Brain pericyte (primary cell): ENCODE results near the gene C10orf95.

ENCODE experiments used
- DNase-seq: peaks from one replicate; pipeline ENCODE4 v3.0.0-alpha.2; 2012; ENCODE audit warnings: low read depth, low spot score

C10orf95 gene

GRCh38 chr10:102434394-102435132 is 16.8 kb downstream of the C10orf95 start:
- DNase-seq: no peak

- no peak for DNase-seq
Measured at GRCh38 chr10:102433619-102434046, 17.7 kb downstream of the C10orf95 start.

DNA sequence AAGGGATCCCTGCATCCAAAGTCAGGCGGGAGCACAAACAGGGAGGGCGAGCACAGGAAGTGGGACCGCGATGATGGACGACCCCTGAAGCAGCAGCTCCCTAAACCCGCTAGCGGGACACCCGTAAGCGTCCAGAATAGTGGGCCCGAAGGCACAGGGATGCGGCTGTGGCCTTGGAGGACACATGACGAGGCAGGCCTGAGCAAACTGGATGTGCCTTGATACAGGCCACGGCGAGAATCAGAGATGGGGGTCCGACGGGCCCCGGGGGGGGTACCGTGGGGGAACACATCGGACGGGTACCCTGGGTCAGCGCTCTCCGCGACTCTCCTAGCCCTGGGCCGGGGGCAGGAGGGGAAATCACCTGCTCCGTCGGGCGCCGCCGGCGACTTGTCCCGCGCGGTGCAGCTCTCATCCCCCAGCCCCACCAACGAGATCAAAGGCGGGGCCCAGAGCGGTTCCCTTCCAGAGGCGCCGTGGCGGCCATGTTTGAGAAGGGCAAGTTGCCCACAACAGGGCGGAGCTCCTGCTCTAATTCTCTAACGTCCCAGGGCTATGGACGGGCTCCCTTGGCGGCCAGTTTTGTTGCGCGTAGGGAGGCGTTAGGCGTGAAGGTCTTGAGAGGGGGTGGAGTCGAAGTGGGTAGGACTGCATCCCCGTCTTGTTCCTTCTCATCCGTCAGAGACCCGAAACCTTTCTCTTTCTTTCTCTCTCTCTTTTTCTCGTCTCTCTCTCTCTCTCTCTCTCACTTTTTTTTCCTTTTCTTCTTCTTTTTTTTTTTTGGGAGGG is 19.0 kb downstream of the C10orf95 start, which contains the start of gene CUEDC2:
TSS of gene CUEDC2 (minus strand) at position 413 of the 789 bp plus-strand sequence. CDS start 7,386 bp downstream, outside the sequence.
- DNase-seq: peak; percentile 83

DNA sequence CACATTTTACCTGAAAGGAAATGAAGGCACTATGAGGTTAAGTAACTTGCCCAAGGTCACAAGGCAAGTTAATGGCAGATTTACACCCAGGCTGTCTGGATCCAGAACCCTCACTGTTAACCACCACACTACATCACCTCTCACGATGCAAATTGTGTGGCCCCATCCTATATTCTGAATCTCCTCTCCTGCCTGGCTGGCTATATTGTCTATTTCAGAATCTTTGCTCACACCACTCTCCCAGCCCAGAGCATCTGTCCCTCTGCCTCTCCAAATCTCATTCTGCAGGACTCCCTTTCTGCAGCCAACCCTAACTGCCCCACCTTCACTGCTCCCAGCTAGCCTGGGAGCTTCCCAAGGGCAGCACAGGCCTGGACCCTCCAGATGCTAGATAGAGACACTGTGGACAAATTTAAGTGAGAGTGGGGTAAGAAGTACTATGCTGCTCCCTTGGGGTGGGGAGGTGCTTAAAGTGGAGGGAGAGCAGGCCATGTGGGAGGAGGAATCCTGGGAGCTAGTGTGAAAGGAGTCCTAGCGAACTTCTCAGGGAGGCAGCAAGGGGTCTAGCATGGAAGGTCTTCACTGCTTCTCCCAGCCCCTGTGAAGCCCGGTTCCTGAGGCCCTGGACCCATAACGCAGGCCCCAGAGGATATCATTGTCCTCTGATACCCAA is 19.8 kb downstream of the C10orf95 start:
- DNase-seq: no peak

DNA sequence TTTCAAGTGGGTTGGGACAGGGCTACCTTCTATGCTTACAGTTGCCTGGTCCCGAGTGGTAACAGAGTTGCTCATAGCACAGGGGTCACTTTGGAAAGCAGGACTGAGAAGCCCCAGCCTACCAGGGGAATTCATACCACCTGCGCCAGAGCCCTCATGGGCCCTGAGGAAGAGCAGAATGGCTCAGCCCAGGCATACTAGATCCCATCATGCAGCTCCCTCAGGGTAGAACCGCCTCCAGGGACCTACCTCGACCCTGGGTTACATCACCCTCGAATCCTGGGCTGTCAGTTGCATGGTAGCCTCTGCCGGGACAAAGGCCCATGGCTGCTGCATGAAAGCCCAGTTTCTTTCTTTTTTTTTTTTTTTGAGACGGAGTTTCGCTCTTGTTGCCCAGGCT is 21.9 kb downstream of the C10orf95 start:
- no peak for DNase-seq

- no peak for DNase-seq
Measured at GRCh38 chr10:102426803-102427287, 24.5 kb downstream of the C10orf95 start.

- DNase-seq: no peak
Measured at GRCh38 chr10:102425444-102425843, 25.9 kb downstream of the C10orf95 start.

GRCh38 chr10:102424916-102425315 is 26.4 kb downstream of the C10orf95 start:
- no peak for DNase-seq

- DNase-seq: no peak
Measured at GRCh38 chr10:102424145-102424544, 27.2 kb downstream of the C10orf95 start.

GRCh38 chr10:102423372-102423968 is 27.9 kb downstream of the C10orf95 start:
- DNase-seq: no peak

- no peak for DNase-seq
Measured at GRCh38 chr10:102422545-102423129, 28.7 kb downstream of the C10orf95 start.

DNA sequence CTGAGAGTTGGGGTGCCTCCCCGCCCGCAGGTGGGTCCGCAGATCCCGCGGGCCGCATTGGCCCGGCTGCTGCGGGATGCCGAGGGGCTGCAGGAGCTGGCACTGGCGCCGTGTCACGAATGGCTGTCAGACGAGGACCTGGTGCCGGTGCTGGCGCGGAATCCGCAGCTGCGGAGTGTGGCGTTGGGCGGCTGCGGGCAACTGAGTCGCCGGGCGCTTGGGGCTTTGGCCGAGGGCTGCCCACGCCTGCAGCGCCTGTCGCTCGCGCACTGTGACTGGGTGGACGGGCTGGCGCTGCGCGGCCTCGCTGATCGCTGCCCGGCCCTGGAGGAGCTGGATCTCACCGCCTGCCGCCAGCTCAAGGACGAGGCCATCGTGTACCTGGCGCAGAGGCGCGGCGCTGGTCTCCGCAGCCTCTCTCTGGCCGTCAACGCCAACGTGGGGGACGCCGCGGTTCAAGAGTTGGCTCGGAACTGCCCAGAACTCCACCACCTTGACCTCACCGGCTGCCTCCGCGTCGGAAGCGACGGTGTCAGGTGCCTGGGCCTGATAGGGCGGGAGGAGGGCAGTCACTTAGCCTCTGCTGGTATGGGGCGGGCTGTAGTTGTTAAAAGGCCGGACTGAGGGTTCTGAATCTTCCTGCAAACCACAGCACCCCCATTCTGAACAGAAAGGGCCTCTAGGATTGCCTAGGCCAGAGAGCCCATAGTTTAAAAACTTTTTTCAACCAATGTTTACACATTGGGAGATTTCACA is 29.4 kb downstream of the C10orf95 start:
- no peak for DNase-seq

DNA sequence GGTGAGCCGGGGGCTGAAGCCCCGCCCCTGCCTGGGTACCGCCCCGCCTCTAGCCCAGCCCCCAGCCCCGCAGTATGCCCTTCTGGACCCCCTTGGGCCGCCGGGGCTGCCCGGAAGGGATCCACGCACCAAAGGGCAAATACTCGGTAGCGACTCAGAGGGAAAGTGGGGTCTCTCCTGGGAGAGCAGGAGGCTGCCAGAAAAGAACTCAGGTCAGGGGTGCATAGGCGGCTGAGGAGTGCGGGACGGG is 29.9 kb downstream of the C10orf95 start:
- DNase-seq: no peak

DNA sequence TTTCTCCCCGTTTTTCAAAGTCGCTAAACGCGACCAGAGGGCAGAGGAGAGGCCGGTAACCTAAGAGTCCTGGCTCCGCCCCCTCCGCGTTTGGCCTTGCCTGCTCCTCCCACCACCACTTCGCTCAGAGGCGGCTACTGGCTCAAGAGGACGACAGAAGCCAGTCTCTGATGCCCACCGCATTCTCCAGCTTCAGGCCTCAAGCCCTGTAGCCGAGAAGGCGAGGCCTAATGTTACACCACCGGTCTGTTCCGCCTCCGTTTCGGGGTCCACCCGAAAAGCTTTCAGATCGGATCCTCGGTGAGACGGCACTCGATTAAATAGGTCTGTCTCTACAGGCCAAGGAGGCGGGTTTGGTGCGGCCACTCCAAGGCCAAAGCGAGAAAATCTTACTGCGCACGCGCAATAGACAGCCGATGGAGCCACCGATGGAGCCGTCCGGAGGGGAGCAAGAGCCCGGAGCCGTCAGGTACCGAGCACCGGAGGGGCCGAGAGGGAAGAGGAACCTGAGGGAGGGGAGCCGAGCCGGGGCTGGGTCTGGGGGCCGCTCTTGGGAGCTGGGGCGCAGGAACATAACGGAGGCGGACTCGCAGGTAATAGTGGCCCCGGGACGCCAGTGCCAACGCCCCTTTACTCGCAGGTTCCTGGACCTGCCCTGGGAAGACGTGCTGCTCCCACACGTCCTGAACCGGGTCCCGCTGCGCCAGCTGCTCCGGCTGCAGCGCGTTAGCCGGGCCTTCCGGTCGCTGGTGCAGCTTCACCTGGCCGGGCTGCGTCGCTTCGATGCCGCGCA is 30.4 kb downstream of the C10orf95 start, which contains the start of gene FBXL15:
TSS of gene FBXL15 (plus strand) at position 123 of the 793 bp plus-strand sequence. CDS start at position 417, 294 bp downstream.
- peak; percentile 93 for DNase-seq

DNA sequence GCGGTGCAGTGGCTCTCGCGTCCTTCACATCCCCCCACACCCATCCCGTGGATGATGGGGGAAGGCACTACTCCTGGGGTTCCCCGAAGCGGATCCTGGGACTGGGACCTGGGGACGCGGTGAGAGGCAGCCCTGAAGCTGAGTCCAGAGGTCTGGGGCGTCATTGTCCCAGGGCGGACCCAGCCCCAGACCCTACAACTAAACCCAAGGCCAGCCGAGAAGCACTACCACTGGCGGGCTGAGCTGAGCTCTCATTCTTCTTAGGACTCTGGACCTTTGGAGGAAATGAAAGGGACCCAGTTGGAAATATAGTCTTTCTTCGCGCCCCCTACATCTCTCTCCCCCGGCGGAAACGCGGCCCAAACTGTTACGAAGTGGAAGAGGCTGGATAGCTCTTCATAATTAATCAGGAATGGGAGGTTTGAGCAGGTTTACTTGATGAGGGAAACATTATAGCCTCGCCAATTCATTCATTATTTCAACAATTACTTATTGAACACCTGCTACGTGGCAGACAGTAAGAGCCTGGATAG is 31.1 kb downstream of the C10orf95 start:
- no peak for DNase-seq

- DNase-seq: no peak
Measured at GRCh38 chr10:102419269-102420180, 31.8 kb downstream of the C10orf95 start.

GRCh38 chr10:102418622-102419268 is 32.6 kb downstream of the C10orf95 start, which contains the start of gene PSD:
TSS of gene PSD (minus strand) at chr10:102418785. CDS start at chr10:102417038, 1,747 bp downstream.
- no peak for DNase-seq

GRCh38 chr10:102416695-102417094 is 34.6 kb downstream of the C10orf95 start:
- DNase-seq: no peak
